A673 (cell line): ENCODE data around the gene MKI67.

Experiments
- EZH2 ChIP-seq: fragments of 200-600 bp; sonication (generic); IDR thresholded peaks from 2 replicates; pipeline ENCODE4 v1.6.1; 2017; ENCODE audit warnings: borderline replicate concordance, low read depth, mild to moderate bottlenecking, mixed read lengths, antibody characterized with exemption, low read length; ENCODE audit not compliant: poor library complexity, severe bottlenecking
- TF ChIP-seq, protein P1 (sequence below): fragments of 300-800, 200-600 bp; sonication (generic); conservative IDR thresholded peaks from 2 replicates; pipeline ENCODE4 v1.5.1; 2017; ENCODE audit warnings: low read depth, mild to moderate bottlenecking, antibody characterized with exemption, low read length, moderate library complexity, mixed read lengths

DNA sequence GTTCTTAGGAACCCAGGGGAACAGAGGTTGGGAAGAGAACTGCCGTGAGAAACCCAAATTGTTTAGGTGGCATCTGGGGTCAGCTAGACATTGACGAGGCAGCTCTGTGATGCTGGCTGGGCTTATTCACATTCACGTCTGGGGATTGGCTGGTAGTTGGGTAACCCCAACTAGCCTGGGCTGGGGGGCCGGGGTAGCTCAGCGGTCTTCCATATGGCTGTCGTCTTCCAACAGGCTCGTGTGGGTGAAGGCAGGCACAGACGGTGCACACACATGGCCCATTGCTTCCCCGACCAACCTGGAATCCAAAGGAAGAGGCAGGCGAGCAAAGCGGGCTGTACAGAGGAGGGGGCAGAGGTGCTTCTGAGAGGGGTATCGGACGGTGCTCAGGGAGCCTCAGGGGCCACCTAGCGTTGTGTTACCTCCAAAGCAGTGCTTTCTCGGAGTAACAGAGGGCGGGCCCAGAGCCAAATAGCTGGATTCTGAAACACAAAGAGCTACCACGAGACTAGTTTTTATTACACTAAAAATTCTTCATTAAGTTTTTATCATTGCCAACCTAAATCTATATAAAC, 34.5 kb downstream of the MKI67 start:
- TF ChIP-seq, protein P1, sequence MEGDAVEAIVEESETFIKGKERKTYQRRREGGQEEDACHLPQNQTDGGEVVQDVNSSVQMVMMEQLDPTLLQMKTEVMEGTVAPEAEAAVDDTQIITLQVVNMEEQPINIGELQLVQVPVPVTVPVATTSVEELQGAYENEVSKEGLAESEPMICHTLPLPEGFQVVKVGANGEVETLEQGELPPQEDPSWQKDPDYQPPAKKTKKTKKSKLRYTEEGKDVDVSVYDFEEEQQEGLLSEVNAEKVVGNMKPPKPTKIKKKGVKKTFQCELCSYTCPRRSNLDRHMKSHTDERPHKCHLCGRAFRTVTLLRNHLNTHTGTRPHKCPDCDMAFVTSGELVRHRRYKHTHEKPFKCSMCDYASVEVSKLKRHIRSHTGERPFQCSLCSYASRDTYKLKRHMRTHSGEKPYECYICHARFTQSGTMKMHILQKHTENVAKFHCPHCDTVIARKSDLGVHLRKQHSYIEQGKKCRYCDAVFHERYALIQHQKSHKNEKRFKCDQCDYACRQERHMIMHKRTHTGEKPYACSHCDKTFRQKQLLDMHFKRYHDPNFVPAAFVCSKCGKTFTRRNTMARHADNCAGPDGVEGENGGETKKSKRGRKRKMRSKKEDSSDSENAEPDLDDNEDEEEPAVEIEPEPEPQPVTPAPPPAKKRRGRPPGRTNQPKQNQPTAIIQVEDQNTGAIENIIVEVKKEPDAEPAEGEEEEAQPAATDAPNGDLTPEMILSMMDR = no peak
- no peak for TF ChIP-seq EZH2
